Ectodermal cell (in vitro differentiated cells): ENCODE measurements around the gene FIBIN.
"Not testable (repeated sequence)": the region's sequence is repeated elsewhere in the genome, so short reads cannot be mapped to it uniquely, and the experiment has no call there.

Experiments
- H3K27ac ChIP-seq: 2 replicates; pipeline ENCODE4 v1.7.0; 2013; ENCODE audit warnings: mild to moderate bottlenecking, low read depth, low read length; ENCODE audit not compliant: insufficient read depth, poor library complexity, severe bottlenecking
- H3K27me3 ChIP-seq: 2 replicates; pipeline ENCODE4 v1.7.0; 2013; ENCODE audit warnings: mild to moderate bottlenecking, low read length; ENCODE audit not compliant: insufficient read depth, control insufficient read depth, poor library complexity, severe bottlenecking
- H3K36me3 ChIP-seq: one replicate; pipeline ENCODE4 v1.7.0; 2013; ENCODE audit warnings: low read length; ENCODE audit not compliant: control insufficient read depth, insufficient read depth
- H3K4me1 ChIP-seq: one replicate; pipeline ENCODE4 v1.7.0; 2013; ENCODE audit warnings: low read length; ENCODE audit not compliant: control insufficient read depth, insufficient read depth
- H3K4me3 ChIP-seq: 2 replicates; pipeline ENCODE4 v1.7.0; 2013; ENCODE audit warnings: low read depth, low read length, control low read depth; ENCODE audit not compliant: insufficient read depth
- H3K9me3 ChIP-seq: 2 replicates; pipeline ENCODE4 v1.7.0; 2013; ENCODE audit warnings: mild to moderate bottlenecking, low read length, moderate library complexity; ENCODE audit not compliant: control insufficient read depth
- WGBS, 2 experiments: methylation state at CpG; one replicate each; pipeline ENCODE4 v1.1.7; 2013; ENCODE audit warnings: missing lambda C conversion rate in 2 of 2; 5-methylcytosine and 5-hydroxymethylcytosine counted together

Gene FIBIN

GRCh38 chr11:26976389-26976788, 17.5 kb upstream of the FIBIN start:
- Histone ChIP-seq H3K27me3 (no peaks in the 10 kb centered on the region), H3K4me1 (no peaks in the 10 kb centered on the region), H3K9me3 (no peaks in the 10 kb centered on the region), H3K36me3 (no peaks in the 10 kb centered on the region), H3K4me3 (no peak overlapping the region), H3K27ac (no peak overlapping the region)
- 91 to 95% methylated on average over 5 of the region's 5 CpGs for WGBS, 2 experiments

- 91 to 92% methylated on average over 13 of the region's 15 CpGs for whole genome bisulfite sequencing, 2 experiments
Measured at GRCh38 chr11:26977209-26977608, 16.7 kb upstream of the FIBIN start.

GRCh38 chr11:26983645-26984044, 10.3 kb upstream of the FIBIN start:
- Histone ChIP-seq H3K27me3 (no peaks in the 10 kb centered on the region), H3K4me3 (no peak overlapping the region), H3K9me3 (no peaks in the 10 kb centered on the region), H3K4me1 (no peaks in the 10 kb centered on the region), H3K27ac (no peak overlapping the region), H3K36me3 (no peaks in the 10 kb centered on the region)
- WGBS, 2 experiments = 51 to 53% methylated on average over 6 of the region's 6 CpGs

More at GRCh38 chr11:26977209-26977608, 16.7 kb upstream of the FIBIN start:
- H3K9me3 ChIP-seq, H3K4me3 ChIP-seq, H3K27ac ChIP-seq, H3K36me3 ChIP-seq, H3K4me1 ChIP-seq, H3K27me3 ChIP-seq: not testable (repeated sequence)

GRCh38 chr11:26985470-26985869, 8.4 kb upstream of the FIBIN start:
- H3K4me3 ChIP-seq = no peak overlapping the region
- no peaks in the 10 kb centered on the region for H3K9me3 ChIP-seq
- H3K36me3 ChIP-seq = no peaks in the 10 kb centered on the region
- H3K4me1 ChIP-seq = no peaks in the 10 kb centered on the region
- no peaks in the 10 kb centered on the region for H3K27me3 ChIP-seq
- H3K27ac ChIP-seq = no peak overlapping the region
- 90 to 100% methylated on average over 1 of the region's 1 CpG for WGBS, 2 experiments

- Histone ChIP-seq H3K36me3 (no peaks in the 10 kb centered on the region), H3K9me3 (no peaks in the 10 kb centered on the region), H3K27me3 (no peaks in the 10 kb centered on the region), H3K27ac (no peak overlapping the region), H3K4me1 (no peaks in the 10 kb centered on the region), H3K4me3 (no peak overlapping the region)
- WGBS, 2 experiments = 95 to 96% methylated on average over 4 of the region's 4 CpGs
Measured at GRCh38 chr11:26985943-26986342, 8.0 kb upstream of the FIBIN start.

GRCh38 chr11:26987272-26987671, 6.6 kb upstream of the FIBIN start:
- WGBS, 2 experiments = 94 to 95% methylated on average over 3 of the region's 3 CpGs
- H3K36me3 ChIP-seq = no peaks in the 10 kb centered on the region
- no peaks in the 10 kb centered on the region for H3K27me3 ChIP-seq
- H3K4me1 ChIP-seq = no peaks in the 10 kb centered on the region
- no peak overlapping the region for H3K27ac ChIP-seq
- no peaks in the 10 kb centered on the region for H3K9me3 ChIP-seq
- H3K4me3 ChIP-seq = no peak overlapping the region

GRCh38 chr11:26987731-26988130, 6.2 kb upstream of the FIBIN start:
- Histone ChIP-seq H3K4me1 (no peaks in the 10 kb centered on the region), H3K27ac (no peak overlapping the region), H3K9me3 (no peaks in the 10 kb centered on the region), H3K4me3 (no peak overlapping the region), H3K27me3 (no peaks in the 10 kb centered on the region), H3K36me3 (no peaks in the 10 kb centered on the region)

- no peak overlapping the region for H3K27ac ChIP-seq
- H3K4me3 ChIP-seq = no peak overlapping the region
- WGBS, 2 experiments = 97 to 98% methylated on average over 1 of the region's 1 CpG
- no peaks in the 10 kb centered on the region for H3K9me3 ChIP-seq
- peaks cover 4% of the 10 kb centered on the region for H3K27me3 ChIP-seq
- H3K4me1 ChIP-seq = no peaks in the 10 kb centered on the region
- no peaks in the 10 kb centered on the region for H3K36me3 ChIP-seq
Measured at GRCh38 chr11:26992031-26992541, 1.8 kb upstream of the FIBIN start.

- Histone ChIP-seq H3K27ac (no peak overlapping the region), H3K4me1 (no peaks in the 10 kb centered on the region), H3K9me3 (no peaks in the 10 kb centered on the region), H3K4me3 (no peak overlapping the region), H3K27me3 (peaks cover 4% of the 10 kb centered on the region), H3K36me3 (no peaks in the 10 kb centered on the region)
- WGBS, 2 experiments = 92 to 93% methylated on average over 19 of the region's 19 CpGs
Measured at GRCh38 chr11:26994631-26995095, 751 bp downstream of the FIBIN start.

GRCh38 chr11:26995701-26996460, 2.0 kb downstream of the FIBIN start:
- no peak overlapping the region for H3K4me3 ChIP-seq

More at GRCh38 chr11:26995701-26996460, 2.0 kb downstream of the FIBIN start:
- no peaks in the 10 kb centered on the region for H3K9me3 ChIP-seq
- no peaks in the 10 kb centered on the region for H3K4me1 ChIP-seq
- H3K27me3 ChIP-seq = peaks cover 4% of the 10 kb centered on the region
- WGBS, 2 experiments = 78 to 83% methylated on average over 1 of the region's 1 CpG
- no peaks in the 10 kb centered on the region for H3K36me3 ChIP-seq
- no peak overlapping the region for H3K27ac ChIP-seq
